Globus pallidus (tissue), 1 donor: ENCODE measurements around the gene TNS3.

Experiments used
- DNase-seq: peaks from one replicate; pipeline ENCODE4 v3.0.0-alpha.2; 2015; ENCODE audit warnings: low spot score

Gene TNS3

GRCh38 chr7:47485640-47486435 lies 96.1 kb downstream of the TNS3 start:
- no peak for DNase-seq

- DNase-seq = no peak
These were observed 96.8 kb downstream of the TNS3 start for GRCh38 chr7:47484923-47485639.

- no peak for DNase-seq
These were observed 97.5 kb downstream of the TNS3 start for GRCh38 chr7:47484457-47484856.

GRCh38 chr7:47483604-47484273 lies 98.2 kb downstream of the TNS3 start:
- no peak for DNase-seq

GRCh38 chr7:47482013-47482875 lies 99.7 kb downstream of the TNS3 start:
- no peak for DNase-seq

- DNase-seq = no peak
These were observed 100.3 kb downstream of the TNS3 start for GRCh38 chr7:47481541-47482012.

GRCh38 chr7:47480576-47481538 lies 101.1 kb downstream of the TNS3 start:
- no peak for DNase-seq

GRCh38 chr7:47479821-47480575 lies 101.9 kb downstream of the TNS3 start:
- no peak for DNase-seq

- no peak for DNase-seq
These were observed 102.8 kb downstream of the TNS3 start for GRCh38 chr7:47478926-47479711.

- DNase-seq = no peak
These were observed 103.9 kb downstream of the TNS3 start for GRCh38 chr7:47478017-47478344.

- DNase-seq = no peak
These were observed 104.5 kb downstream of the TNS3 start for GRCh38 chr7:47477191-47478016.

GRCh38 chr7:47475880-47476227 lies 106.1 kb downstream of the TNS3 start:
- no peak for DNase-seq

GRCh38 chr7:47474937-47475879 lies 106.7 kb downstream of the TNS3 start:
- no peak for DNase-seq

GRCh38 chr7:47474211-47474936 lies 107.5 kb downstream of the TNS3 start:
- no peak for DNase-seq

GRCh38 chr7:47473499-47474210 lies 108.3 kb downstream of the TNS3 start:
- DNase-seq = no peak
